Hematopoietic multipotent progenitor cell treated with erythropoietin and hydrocortisone succinate and interleukin-3 and kit ligand, for 8 days (in vitro differentiated cells): Measurements from ENCODE around the gene ENDOD1.

Experiments used
- DNase-seq: peaks from one replicate; pipeline ENCODE4 v3.0.0-alpha.2; 2015

Gene ENDOD1

DNA sequence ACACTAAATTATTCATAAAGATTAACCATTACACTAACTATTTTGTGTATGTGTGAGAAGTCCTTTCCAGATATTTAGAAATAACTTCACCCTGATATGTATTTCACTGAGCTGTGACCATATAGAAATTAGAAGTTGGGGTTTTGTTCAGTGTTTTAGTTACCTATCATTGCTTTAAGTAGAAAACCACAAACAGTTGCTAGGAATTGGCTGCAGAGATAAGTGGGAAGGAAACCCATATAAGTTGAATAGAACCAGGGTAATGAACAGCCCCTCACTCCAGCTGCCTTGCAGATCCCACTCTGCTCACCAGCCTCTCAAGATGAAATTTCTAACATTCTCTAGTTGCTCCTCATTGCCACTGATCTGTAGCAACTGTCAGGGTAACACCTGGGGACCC is 12.7 kb upstream of the ENDOD1 start:
- DNase-seq: peak; percentile 55

- no peak for DNase-seq
Measured at GRCh38 chr11:95078526-95078925, 11.1 kb upstream of the ENDOD1 start.

DNA sequence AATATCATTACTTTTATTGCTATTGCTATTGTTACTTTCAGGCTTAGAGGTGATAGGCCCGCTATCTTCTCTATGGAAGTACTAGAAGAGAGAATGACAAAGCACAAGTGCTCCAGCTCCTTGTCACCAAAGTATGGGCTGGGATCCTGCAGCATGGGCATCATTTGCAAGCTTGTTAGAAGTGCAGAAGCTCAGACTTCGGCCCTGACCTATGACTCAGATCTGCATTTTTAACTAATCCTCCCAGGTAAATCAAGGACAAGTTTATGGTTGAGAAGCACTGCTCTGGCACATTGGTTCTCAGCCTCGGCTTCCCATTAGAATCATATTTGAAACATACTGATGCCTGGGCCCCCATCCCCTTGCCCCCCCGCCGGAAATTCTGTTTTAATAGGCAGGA is 8.6 kb upstream of the ENDOD1 start:
- no peak for DNase-seq

GRCh38 chr11:95081412-95081811 is 8.2 kb upstream of the ENDOD1 start:
- no peak for DNase-seq

GRCh38 chr11:95082576-95083001 is 7.1 kb upstream of the ENDOD1 start:
- no peak for DNase-seq

DNA sequence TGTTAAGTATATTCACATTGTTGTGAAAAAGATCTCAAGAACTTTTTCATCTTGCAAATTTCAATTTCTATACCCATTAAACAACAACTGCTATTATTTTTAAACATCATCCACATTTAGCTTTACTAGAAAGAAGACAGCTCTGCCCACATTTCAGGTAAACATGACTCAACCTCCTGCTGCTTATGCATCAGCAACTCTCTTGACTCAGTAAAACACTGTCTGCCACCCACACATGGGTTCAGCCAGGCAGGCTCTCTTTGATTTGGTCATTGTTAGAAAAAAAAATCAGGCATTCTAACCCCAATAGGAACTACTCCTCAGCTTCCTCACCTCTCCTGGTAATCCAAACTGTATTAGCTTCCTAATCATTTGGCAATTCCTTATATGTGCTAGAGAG is 5.1 kb upstream of the ENDOD1 start:
- DNase-seq: no peak

GRCh38 chr11:95085117-95085816 is 4.4 kb upstream of the ENDOD1 start:
- DNase-seq: no peak

DNA sequence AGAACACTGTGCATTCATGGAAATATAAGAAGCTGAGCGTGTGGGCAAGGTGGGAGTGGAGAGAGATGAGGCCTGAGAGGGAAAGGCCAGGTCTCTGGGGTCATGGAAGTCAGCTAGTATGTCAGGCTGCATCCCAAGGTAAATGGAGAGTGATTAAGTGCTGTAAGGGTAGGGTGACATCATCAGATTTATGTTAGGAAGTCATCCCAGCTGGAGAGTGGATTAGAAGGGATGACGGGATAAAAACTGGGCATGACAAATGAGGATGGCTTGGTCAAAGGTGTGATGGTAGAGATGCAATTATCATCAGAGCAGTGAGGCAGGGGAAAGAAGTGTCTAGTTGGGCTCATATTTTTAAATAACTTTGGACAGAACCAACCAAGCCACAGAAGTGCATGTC is 3.5 kb upstream of the ENDOD1 start:
- DNase-seq: no peak

- peak; percentile 73 for DNase-seq
Measured at GRCh38 chr11:95086836-95087570, 2.6 kb upstream of the ENDOD1 start.

- DNase-seq: peak; percentile 61
Measured at GRCh38 chr11:95088946-95089619, 563 bp upstream of the ENDOD1 start.

DNA sequence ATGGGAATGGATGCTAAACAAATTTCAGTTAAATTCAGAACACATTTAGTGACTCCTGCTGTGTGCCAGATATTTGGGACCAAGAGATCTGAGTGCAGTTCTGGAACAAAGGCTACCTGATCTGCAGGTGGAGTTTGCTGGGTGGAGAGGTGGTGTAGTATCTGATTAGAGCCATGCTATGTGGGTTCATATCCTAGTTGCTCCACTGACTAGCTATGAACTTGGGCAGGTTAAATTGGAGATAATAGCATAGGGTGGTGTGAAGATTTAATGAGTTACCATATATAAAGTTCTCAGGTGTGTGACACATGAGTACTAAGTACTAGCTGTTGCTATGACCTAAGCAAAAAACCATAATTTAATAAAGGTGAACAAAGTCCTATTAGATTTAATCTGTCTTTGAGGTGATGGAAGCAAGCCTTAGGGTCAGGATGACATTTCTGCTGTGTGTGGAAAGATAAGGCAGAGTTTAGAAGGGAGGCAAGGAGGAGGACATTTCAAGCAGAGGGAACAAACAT is 2.1 kb downstream of the ENDOD1 start:
- no peak for DNase-seq

DNA sequence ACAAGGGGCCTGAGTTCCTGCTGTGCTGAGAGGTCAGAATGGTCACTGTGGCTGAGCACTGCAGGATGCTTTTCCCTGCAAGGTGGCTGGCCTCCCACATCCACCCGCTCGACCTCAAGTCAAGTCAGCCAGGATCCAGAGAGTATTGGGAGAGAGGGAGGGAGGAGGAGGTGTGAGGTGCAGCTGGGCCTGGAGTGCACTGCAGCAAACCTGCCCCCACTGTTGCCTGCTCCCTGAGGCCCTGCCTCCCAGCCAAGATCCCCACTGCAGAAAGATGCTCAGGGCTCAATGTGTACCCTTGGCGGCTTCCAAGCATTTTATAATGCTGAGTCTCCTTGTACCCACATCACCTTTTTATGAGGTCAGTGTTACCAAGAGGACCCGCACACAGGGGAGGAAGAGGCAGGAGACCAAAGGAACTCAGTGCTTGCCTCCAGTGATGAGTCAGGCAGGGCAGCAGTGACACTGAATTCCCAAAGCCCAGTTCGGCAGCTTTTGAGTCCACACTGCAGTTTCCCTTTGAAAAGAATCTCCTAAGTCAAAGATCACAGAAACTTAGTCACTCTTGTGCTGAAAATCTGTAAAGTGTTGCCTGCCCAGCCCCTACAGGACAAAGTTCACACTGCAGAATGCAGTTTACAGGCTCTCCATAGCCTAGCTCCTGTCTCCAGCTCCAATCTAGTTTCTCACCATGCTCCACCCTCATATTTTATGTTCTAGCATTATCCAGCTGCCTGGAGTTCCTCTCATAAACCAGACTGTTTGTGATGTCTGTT is 3.1 kb downstream of the ENDOD1 start:
- DNase-seq: peak; percentile 41

- no peak for DNase-seq
Measured at GRCh38 chr11:95093548-95093947, 3.9 kb downstream of the ENDOD1 start.

DNA sequence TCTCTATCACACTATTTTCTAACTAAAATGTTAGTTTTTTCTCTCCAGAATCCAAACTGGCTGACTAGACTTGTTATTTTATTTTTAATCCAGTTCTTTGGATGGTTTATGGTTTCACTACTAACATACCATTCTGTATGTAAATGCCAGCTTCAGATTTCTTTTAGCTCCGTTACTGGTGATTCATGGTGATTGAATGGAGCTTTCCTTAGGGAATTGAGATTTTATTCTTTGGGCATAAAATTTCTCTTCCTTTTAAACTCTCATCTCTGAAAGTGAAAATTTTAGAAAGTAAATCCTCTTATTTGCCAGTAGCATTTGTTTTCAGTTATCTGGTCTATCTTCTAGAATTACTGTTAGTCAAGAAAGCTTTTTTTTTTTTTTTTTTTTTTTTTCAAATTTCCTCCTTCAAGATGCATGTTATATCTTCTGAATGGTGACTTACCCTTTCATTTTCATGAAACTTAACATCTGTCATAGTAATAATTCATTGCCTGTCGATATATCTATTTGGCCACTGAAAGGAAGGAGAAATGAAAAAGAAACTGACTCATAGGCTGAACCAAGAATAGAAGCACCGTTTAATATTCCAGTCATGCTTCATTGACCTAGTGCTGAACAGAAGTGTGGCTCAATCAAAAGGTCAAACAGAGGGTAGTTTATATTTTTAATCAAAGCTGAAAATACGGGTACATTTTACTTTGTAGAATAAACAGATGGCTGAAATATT is 6.4 kb downstream of the ENDOD1 start:
- no peak for DNase-seq

- DNase-seq: no peak
Measured at GRCh38 chr11:95097209-95097608, 7.6 kb downstream of the ENDOD1 start.

DNA sequence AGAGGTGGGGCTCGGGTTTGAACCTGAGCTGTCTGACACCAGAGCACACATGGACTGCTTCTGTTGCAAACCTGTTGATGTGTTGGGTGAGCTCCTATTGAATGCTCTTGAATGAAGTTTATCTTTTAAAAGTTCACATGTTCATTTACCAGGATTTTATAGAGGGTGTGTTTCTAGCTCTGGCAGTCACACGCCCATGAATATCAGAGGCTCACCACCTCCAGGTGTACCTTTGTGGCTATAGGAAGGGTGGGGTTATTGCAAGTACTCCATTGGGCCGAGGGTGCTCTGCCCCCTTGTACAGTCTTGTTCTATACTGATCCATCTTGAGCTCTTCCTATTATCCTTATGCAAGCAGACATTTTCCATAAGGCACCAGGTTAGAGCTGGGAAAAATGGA is 9.2 kb downstream of the ENDOD1 start:
- DNase-seq: no peak

GRCh38 chr11:95100191-95100648 is 10.6 kb downstream of the ENDOD1 start:
- peak; percentile 77 for DNase-seq

DNA sequence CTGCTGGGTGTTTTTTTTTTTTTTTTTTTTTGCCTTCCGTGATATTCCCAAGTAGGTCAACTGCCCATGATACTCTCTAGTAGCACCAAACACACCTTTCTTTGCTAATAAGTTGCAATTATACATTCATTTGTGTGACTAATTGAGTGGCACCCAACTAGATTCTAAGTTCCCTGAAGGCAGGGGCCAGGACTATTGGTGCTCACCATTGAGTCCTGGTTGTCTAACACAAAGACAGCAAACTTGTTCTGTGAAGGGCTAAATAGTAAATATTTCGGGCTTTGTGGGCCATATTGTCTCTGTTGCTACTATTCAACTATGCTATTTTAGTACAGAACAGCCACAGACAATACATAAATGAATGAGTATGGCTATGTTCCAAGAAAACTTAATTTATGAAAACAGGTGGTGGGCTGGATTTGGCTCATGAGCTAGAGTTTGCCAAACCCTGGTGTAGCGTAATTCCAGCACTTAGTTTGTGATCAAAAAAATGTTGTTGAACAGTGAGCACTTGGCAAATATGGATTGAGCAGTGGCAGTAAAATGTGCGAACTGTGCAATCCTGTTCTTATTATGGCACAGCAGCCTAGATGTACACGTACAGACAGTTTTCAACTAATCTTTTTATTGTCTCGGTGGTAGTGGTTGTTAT is 11.3 kb downstream of the ENDOD1 start:
- no peak for DNase-seq

GRCh38 chr11:95101935-95102334 is 12.3 kb downstream of the ENDOD1 start:
- DNase-seq: no peak

GRCh38 chr11:95102733-95103132 is 13.1 kb downstream of the ENDOD1 start:
- DNase-seq: no peak

- no peak for DNase-seq
Measured at GRCh38 chr11:95103701-95104100, 14.1 kb downstream of the ENDOD1 start.
